Stimulated activated CD4-positive, alpha-beta T cell treated with anti-CD3 and anti-CD28 coated beads, Interleukin-15, amount 100 ng/mL, for 48 hours (primary cell): ENCODE results near the gene CSE1L.
"Not testable (repeated sequence)": the region's sequence is repeated elsewhere in the genome, so short reads cannot be mapped to it uniquely, and the experiment has no call there.

ENCODE experiments used
- DNase-seq, 2 donors: peaks; one replicate each; pipeline ENCODE4 v3.0.0-alpha.2; 2020; ENCODE audit warnings: low read depth in 2 of 2

CSE1L gene, protein sequence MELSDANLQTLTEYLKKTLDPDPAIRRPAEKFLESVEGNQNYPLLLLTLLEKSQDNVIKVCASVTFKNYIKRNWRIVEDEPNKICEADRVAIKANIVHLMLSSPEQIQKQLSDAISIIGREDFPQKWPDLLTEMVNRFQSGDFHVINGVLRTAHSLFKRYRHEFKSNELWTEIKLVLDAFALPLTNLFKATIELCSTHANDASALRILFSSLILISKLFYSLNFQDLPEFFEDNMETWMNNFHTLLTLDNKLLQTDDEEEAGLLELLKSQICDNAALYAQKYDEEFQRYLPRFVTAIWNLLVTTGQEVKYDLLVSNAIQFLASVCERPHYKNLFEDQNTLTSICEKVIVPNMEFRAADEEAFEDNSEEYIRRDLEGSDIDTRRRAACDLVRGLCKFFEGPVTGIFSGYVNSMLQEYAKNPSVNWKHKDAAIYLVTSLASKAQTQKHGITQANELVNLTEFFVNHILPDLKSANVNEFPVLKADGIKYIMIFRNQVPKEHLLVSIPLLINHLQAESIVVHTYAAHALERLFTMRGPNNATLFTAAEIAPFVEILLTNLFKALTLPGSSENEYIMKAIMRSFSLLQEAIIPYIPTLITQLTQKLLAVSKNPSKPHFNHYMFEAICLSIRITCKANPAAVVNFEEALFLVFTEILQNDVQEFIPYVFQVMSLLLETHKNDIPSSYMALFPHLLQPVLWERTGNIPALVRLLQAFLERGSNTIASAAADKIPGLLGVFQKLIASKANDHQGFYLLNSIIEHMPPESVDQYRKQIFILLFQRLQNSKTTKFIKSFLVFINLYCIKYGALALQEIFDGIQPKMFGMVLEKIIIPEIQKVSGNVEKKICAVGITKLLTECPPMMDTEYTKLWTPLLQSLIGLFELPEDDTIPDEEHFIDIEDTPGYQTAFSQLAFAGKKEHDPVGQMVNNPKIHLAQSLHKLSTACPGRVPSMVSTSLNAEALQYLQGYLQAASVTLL

DNA sequence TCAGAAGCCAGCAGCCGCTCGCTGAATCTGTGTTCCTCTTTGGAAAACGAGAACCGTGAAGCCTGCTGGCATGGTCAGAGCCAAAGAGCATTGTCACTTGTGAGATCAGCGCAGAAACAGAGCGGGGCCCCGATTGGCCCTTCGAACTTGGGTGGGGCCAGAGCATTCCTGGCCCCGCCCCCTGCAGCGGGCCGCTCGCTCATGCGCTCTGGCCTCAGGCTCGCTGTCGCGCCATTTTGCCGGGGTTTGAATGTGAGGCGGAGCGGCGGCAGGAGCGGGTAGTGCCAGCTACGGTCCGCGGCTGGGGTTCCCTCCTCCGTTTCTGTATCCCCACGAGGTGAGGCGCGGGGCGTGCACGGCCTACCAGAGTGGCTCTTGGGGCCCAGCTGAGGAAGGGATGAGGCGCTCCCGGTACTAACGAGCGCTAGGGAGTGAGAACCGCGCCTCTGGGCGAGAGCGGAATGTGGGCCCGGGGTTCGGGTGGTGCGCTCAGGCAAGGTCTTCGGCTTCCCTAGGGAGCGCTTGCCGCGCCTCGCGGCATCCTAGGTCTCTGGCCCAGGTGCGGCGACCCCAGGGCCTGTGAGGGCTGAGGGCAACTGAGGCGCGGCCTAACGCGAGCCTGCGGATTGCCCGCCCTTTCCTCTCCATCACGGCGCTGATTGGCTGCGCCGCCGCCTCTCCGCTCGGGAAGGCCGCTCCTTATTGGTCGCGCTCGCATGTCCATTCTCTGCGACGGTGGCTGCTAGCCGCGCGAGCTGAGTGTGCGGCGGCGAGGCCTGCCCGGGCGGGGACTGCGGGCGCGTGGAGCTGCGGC lies at the start of gene CSE1L:
Gene CSE1L (plus strand): TSS at position 226 of the 814 bp plus-strand sequence. CDS start 12,152 bp downstream, outside the sequence.
- peak; percentile 89 to 91 for DNase-seq

DNA sequence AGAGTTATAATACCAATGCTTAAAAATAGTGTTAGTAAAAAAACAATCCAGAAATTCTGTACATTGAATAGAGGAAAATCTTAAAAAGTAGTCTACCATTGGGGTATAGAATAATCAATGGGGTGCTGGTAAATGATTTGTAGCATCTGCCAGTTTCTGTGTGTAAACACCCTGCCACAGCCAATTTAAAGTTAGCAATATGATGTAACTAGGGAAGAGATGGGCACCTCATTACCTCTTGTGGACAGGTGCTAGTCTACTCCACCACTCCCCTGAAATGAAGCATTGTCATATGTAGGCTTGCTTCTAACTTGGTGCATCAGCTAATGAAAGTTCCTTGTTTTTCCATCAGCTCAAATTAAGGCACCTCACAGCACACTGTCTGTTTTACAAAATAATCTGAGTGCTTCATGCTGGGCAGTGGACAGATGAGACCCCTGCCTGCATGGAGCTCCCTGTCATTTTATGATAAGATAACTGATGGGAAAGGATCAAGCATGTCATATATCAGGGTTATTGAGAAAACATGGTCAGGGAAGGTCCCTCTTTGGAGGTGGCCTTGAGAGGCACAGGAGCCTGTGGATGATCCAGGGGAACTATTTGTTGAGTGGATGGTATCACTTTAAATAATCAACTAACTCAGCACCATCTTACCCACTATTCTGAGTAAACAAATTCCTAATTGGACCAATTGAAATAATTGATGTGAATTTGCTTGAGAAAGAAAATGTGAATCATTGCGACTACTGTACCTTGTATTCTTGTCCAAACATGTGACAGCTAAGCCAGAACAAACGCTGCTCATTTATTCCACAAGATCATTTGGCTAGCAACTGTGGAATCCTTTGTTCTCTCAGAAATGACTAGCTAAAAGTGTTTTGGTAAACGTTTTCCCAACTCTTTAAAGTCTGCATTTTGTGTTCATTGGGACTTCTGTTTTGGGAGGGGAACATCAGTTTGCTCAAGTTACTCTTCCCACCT lies 45.9 kb upstream of the CSE1L start:
- DNase-seq, result no peak

DNA sequence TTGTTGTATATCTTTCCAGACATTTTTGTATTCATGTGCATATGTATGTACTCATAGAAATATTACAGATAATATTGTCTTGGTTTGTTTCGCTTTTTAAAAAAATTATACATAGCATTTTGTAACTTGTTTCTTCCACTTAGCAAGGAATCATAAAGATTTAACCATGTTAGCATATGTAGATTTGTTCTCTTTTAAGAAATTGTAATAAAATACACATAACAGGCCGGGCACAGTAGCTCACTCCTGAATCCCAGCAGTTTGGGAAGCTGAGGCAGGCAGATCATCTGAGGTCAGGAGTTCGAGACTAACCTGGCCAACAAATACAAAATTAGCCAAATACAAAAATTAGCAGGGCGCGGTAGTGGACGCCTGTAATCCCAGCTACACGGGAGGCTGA lies 44.4 kb upstream of the CSE1L start:
- DNase-seq, result no peak

DNA sequence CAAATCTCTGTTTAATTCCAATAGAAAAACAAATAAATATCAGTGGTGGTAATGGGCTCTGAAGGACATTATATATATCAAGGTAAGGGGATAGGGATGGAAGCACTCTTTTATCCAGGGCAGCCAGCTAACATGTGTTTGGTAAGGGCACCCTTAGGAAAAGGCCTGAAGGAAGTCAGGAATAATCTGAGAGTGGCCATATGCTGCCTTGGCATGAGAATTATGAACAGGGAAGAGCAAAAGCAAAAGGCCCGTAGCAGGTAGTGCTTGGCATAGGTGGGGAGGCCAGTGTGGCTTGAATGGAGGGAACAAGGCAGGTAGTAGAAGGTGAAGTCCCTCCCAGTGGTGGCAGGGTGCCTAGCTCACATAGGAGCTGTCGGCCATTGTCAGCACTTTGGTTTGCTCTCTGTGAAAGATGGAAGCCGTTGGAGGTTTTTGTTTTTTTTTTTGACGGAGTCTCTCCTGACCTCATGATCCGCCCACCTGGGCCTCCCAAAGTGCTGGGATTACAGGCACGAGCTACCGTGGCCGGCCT lies 39.6 kb upstream of the CSE1L start:
- DNase-seq, result no peak

DNA sequence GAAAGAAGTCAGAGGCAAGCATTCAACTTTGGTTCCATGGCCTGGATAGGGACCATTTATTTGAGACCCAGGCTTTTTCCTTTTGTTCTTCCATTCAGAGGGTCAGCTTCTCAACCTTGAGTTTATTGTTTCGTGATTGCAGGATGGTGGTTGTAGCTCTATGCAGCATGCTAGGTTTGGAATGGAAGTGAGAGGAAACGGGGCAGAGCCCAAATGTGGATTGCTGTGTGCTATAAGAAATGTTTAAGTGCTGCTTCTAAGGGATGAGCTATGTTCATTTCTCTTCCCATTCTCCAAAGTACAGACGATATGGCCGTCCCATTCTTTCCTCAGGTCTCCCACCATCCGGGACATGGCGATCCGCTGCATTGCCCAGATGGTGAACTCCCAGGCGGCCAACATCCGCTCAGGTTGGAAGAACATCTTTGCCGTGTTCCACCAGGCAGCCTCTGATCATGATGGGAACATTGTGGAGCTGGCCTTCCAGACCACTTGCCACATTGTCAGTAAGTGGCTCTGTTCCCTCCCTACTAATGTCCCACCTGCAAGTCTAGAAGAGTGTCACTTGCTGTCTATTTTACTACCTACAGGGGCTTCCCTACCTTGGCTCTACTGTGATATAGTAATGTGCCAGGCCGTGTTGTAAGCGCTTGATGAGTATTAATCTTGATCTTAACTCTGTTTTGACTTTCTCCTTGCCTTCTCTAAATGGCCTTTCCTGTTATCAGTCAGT lies 36.0 kb upstream of the CSE1L start:
- no peak for DNase-seq

DNA sequence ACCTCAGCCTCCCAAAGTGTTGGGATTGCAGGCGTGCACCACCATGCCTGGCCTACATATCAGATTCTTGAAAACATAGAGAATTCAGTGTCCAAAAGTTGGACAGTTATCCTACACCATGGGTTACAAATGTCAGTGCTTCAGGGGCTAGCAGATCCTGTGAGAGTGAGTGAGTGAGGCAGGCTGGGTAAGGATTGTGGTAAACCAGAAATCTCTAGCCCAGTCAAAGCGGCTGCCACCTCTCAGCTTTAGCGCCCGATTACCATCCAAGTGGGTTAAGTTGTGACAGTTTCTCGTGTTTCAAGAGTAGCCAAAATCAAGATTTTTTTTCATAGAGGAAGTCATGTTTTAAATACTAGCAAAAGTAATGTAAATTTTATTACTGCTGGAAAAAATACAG lies 21.9 kb upstream of the CSE1L start:
- no peak for DNase-seq

DNA sequence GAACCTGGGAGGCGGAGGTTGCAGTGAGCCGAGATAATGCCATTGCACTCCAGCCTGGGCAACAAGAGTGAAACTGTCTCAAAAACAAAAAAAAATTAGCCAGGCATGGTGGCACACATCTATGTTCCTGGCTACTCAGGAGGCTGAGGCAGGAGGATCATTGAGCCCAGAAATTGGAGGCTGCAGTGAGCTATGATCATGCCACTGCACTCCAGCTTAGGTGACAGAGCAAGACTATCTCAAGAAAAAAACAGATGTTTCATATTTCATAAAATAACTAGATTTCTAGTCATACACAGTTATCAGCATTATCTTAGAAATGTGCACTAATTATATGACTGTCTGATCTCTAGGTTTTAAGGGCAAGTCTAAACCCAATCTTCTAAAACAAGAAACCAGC lies 17.9 kb upstream of the CSE1L start:
- not testable (repeated sequence) for DNase-seq

DNA sequence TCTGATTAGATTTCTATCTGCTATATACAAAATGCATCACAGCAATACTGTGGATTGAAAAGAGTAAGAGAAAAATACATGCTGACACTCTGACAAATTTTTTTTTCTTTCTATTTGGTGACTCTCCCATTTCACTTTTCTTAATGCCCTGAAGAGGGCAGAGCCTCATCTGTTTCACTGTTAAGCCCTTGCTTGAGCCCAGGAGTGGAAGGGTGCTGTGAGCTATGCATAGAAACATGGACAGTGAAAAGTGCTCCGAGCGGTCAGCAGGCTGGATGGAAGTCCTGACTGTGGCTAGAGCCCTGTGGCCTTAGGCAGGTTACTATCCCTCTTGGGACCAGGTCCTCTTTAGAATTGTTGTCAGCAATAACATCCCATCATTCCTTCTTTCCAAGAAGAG lies 17.4 kb upstream of the CSE1L start:
- no peak for DNase-seq

DNA sequence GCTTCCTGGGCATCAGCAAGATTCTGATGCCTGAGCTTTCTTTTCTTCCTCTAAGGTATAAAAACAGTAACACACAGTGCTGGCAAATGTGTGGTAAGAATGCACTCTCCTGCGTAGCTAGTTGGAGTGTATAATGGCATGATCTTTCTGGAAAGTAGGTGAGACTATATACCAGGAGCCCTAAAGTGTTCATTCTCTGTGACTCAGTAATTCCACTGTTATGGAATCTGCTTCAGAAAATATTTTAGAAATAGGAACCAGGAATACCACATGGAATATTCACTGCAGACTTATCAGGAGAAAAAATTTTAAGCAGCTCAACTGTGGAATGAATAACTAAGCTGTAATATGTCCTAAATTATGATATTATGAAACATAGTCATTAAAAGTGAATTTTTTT lies 16.9 kb upstream of the CSE1L start:
- DNase-seq, result no peak

DNA sequence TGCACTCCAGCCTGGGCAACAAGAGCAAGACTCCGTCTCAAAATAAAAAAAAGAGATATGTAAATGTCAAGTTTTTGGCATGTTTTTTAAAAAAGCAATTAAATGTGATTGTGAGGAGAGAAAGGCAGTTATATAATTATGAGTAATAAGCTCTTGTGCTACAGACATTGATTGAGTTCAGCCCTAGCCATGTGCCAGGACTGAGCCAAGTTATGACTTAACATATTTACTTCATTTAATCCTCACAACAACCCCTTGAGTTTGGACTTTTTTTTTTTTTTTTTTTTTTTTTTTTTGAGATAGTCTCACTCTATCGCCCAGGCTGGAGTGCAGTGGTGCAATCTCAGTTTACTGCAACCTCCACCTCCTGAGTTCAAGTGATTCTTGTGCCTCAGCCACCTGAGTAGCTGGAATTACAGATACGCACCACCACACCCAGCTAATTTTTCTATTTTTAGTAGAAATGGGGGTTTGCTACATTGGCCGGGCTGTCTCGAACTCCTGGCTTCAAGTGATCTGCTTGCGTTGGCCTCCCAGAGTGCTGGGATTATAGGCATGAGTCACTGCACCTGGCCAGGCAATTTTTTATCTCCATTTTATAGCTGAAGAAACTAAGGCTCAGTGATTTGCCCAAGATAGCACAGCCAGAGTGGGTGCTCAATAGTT lies 15.0 kb upstream of the CSE1L start:
- DNase-seq, result no peak

DNA sequence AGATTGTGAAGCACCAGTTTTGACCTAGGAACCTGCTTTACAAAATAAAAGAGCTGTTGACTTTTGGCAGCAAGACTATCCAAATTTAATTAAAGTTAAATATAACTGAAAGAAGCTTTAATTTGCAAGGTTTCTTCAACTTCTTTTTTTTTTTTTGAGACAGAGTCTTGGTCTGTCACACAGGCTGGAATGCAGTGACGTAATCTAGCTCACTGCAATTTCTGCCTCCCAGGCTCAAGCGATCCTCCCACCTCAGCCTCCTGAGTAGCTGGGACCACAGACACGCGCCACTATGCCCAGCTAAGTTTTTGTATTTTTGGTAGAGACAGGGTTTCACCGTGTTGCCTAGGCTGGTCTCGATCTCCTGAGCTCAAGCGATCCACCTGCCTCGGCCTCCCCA lies 13.7 kb upstream of the CSE1L start:
- DNase-seq, result no peak

DNA sequence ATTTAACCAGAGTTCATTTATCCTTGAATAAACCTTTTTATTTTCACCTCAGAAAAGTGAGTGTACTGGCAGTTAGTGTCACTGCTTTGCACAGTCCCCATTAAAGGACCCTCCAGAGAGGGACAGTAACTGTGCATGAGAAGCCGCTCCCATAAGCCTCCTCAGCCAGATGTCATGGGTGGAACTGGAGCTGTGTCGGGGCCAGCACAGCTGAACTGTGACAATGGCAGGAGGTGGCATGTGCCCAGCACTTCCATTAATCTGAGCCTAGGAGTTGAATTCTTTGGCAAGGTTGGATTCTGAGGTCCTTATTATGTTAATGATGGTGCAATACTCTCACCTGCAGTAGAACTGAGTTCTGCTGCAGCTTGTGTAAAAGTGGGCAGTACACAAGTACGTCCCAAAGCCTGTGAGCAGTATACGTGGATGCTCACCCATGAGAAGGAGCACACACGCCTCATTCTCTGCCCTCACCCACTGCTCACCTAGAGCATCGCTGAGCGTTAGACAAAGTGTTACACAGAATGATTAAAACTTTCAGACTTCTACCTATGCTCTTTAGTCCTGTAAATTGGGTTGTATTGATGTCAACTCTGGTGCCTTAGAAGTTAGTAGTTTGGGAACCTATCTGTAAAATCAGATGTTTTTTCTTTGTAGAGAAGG lies 11.9 kb upstream of the CSE1L start:
- DNase-seq, result no peak

DNA sequence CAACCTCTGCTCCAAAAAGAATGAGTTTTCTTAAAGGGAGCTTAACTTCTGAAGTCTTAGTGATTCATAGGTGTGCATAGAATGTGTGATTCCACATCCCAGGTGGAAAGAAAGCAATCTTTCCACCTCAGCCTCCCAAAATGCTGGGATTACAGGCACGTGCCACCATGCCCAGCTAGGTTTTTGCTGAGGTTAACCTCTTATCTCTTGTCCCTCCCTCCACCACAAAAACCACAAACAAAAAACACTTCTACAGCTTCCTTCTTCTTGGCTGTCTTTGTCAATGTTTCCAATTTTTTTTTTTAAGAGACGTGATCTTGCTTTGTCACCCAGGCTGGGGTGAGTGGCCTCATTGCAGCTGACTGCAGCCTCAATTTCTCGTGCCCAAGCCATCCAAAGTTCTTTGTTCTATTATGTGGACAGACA lies 8.1 kb upstream of the CSE1L start:
- DNase-seq, result peak in 1 of 2 donors; percentile 14

DNA sequence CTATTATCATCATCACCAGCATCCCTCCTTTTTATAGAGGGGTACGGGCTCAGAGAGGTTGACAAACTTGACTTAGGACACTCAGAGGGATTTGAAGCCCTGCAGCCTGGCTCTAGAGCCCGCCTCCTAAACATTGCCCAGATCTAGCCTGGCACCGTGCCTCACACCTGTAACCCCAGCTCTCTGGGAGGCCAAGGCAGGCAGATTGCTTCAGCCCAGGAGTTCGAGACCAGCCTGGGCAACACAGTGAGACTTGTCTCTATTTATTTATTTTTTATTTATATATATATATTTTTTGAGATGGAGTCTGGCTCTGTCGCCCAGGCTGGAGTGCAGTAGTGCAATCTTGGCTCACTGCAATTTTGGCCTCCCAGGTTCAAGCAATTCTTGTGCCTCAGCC lies 6.3 kb upstream of the CSE1L start:
- no peak for DNase-seq

DNA sequence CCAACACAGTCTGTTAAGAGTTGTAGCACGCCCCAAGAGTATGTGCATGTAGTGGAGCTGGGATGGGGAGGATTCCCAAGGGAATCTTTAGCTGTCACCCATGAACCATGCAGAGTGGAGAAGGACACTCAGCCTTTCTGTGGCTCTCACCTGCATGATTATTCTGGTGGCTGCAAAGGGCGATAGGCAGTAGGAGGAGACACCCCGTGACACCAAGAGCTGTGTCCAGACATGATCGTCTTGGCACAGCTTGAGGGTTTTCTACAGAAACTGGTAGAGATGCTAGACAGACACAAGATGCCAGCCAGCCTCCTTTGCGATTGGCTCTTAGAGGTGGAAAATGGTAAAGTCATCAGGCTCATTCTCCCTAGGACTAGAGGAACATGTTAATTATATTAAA lies 3.1 kb upstream of the CSE1L start:
- no peak for DNase-seq

DNA sequence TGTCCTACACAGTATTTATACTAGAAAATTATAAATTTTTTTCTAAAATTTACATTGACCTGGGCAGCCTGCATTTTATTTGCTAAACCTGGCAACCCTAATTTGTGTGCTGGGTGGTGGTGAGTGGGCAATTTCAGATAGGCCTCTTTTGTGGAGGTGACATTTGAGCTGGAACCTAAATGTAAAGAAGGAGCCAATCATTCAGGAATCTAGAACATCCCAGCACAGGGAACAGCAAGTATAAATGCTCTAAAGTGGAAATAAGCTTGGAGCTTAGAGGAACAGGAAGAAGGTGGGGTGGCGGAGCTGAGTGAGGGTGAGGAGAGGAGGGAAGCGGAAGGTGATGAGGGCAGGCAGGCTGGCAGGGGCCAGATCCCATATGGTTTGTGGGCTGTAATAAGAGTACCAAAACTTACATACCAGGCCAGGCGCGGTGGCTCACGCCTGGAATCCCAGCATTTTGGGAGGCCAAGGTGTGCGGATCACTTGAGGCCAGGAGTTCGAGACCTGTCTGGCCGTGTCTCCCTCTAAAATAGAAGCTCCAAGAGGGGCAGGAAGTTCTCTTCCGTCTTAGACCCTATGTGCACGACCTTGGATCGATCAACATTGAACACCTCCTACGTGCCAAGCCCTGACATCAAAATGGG lies 549 bp upstream of the CSE1L start:
- no peak for DNase-seq

DNA sequence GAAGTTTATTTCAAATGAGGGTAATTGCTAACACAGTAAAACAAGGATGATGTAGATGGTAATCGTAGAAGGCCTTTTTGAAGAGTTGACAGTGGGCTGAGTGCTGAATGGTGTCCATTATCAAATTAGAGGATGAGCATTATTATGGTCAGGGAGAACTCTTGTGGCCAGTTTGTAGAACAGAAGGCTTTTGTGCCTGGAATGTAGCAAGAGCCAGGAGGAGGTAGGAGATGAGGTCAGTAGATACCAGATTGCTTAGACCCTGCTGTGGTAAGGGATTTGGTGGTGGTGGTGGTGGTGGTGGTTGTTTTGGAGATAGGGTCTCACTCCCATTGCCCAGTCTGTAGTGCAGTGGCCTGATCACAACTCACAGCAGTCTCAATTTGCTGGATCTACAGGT lies 6.2 kb downstream of the CSE1L start:
- no peak for DNase-seq

DNA sequence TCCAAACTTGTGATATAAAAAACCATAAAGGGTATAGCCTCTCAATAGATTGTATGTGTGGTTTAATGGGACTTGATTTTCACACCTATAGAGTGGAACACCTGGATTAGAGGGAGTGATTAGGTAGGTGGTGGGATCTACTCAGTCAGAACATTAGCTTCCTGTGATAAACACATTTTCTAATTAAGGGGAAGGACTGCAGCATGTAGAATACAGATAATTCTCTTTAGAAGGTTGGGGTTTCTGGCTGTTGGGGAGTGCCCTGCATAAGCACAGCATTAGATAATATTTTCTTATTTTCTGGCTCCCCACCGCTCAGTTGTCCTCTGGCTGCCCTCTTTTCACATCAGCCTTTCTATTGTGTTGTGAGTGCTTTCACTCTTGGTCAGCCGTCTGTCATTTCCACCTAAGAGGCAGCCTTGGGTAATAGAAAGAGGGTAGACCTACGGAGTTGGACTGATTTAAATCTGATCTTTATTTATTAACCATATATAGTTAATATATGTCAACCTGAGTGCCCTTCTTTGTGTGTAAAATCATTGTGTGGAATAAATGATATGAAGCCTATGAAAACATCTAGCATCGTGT lies 8.0 kb downstream of the CSE1L start:
- DNase-seq, result no peak
